WTC11 (cell line): ENCODE measurements around the gene RARRES2. TPM values are rescaled to one million over a fixed set of nuclear protein-coding genes. Genes with fewer than 3 reads are reported as not detected.

ENCODE experiments used
- CREM ChIP-seq: sonication (generic); formaldehyde crosslinking; IDR thresholded peaks from 2 replicates; pipeline ENCODE4 v1.8.1; 2022; ENCODE audit warnings: mild to moderate bottlenecking, missing genetic modification reagents, moderate library complexity
- ESRRA ChIP-seq: sonication (generic); formaldehyde crosslinking; IDR thresholded peaks from 2 replicates; pipeline ENCODE4 v1.8.1; 2022; ENCODE audit warnings: mild to moderate bottlenecking, missing genetic modification reagents, borderline replicate concordance
- ETV6 ChIP-seq: sonication (generic); formaldehyde crosslinking; IDR thresholded peaks from 2 replicates; pipeline ENCODE4 v1.8.1; 2022; ENCODE audit warnings: mild to moderate bottlenecking, missing genetic modification reagents
- GTF2I ChIP-seq: fragments of 250-450 bp; sonication (Bioruptor Pico); conservative IDR thresholded peaks from 2 replicates; pipeline ENCODE4 v1.4.0; 2021; ENCODE audit warnings: mild to moderate bottlenecking
- HMGA2 ChIP-seq: fragments of 250-450 bp; sonication (Bioruptor Pico); IDR thresholded peaks from 2 replicates; pipeline ENCODE4 v1.4.0; 2021; ENCODE audit warnings: mild to moderate bottlenecking, moderate library complexity
- IRF2 ChIP-seq: sonication (generic); formaldehyde crosslinking; IDR thresholded peaks from 2 replicates; pipeline ENCODE4 v1.8.0; 2022; ENCODE audit warnings: low read depth, missing genetic modification reagents, borderline replicate concordance
- KAT7 ChIP-seq: sonication (generic); formaldehyde crosslinking; IDR thresholded peaks from 2 replicates; pipeline ENCODE4 v1.8.1; 2023; ENCODE audit warnings: missing genetic modification reagents, mild to moderate bottlenecking, borderline replicate concordance
- NFE2L1 ChIP-seq: sonication (generic); formaldehyde crosslinking; IDR thresholded peaks from 2 replicates; pipeline ENCODE4 v1.8.1; 2023; ENCODE audit warnings: missing genetic modification reagents
- NR1H2 ChIP-seq: sonication (generic); formaldehyde crosslinking; IDR thresholded peaks from 2 replicates; pipeline ENCODE4 v1.9.0; 2021; ENCODE audit warnings: mild to moderate bottlenecking, moderate library complexity, missing genetic modification reagents
- NR3C1 ChIP-seq: sonication (generic); formaldehyde crosslinking; conservative IDR thresholded peaks from 2 replicates; pipeline ENCODE4 v1.8.1; 2023; ENCODE audit warnings: low read depth, mild to moderate bottlenecking, missing genetic modification reagents
- OVOL2 ChIP-seq: fragments of 250-450 bp; sonication (Bioruptor Pico); IDR thresholded peaks from 2 replicates; pipeline ENCODE4 v1.9.0; 2021; ENCODE audit warnings: mild to moderate bottlenecking, borderline replicate concordance
- RELA ChIP-seq: sonication (generic); formaldehyde crosslinking; IDR thresholded peaks from 2 replicates; pipeline ENCODE4 v1.8.1; 2022; ENCODE audit warnings: missing genetic modification reagents, mild to moderate bottlenecking, borderline replicate concordance
- SMAD3 ChIP-seq: sonication (generic); formaldehyde crosslinking; IDR thresholded peaks from 2 replicates; pipeline ENCODE4 v1.8.0; 2022; ENCODE audit warnings: missing genetic modification reagents, mild to moderate bottlenecking, borderline replicate concordance
- SOX15 ChIP-seq: fragments of 250-450 bp; sonication (Bioruptor Pico); IDR thresholded peaks from 2 replicates; pipeline ENCODE4 v1.9.0; 2021; ENCODE audit warnings: mild to moderate bottlenecking
- SP1 ChIP-seq: sonication (generic); formaldehyde crosslinking; conservative IDR thresholded peaks from 2 replicates; pipeline ENCODE4 v1.8.1; 2022; ENCODE audit warnings: missing genetic modification reagents
- total RNA-seq: library from RNA; stranded (reverse); gene quantifications from 3 replicates; pipeline ENCODE4 v1.2.3, GENCODE V29; 2021
- TF ChIP-seq, protein P1 (sequence below): fragments of 250-450 bp; sonication (Bioruptor Pico); conservative IDR thresholded peaks from 2 replicates; pipeline ENCODE4 v1.9.0; 2021; ENCODE audit warnings: mild to moderate bottlenecking
- TF ChIP-seq, protein P2 (sequence below): sonication (generic); formaldehyde crosslinking; IDR thresholded peaks from 2 replicates; pipeline ENCODE4 v1.8.1; 2023; ENCODE audit warnings: mild to moderate bottlenecking, missing genetic modification reagents, moderate library complexity
- TF ChIP-seq, protein P3 (sequence below): sonication (generic); formaldehyde crosslinking; IDR thresholded peaks from 2 replicates; pipeline ENCODE4 v1.8.1; 2023; ENCODE audit warnings: mild to moderate bottlenecking, missing genetic modification reagents, moderate library complexity
- TF ChIP-seq, protein P4 (sequence below): sonication (generic); formaldehyde crosslinking; IDR thresholded peaks from 2 replicates; pipeline ENCODE4 v1.8.0; 2022; ENCODE audit warnings: mild to moderate bottlenecking, missing genetic modification reagents
- TF ChIP-seq, protein P5 (sequence below): fragments of 250-450 bp; sonication (Bioruptor Pico); IDR thresholded peaks from 2 replicates; pipeline ENCODE4 v1.8.0; 2021; ENCODE audit warnings: mild to moderate bottlenecking
- TF ChIP-seq, protein P6 (sequence below): sonication (generic); formaldehyde crosslinking; IDR thresholded peaks from 2 replicates; pipeline ENCODE4 v1.8.1; 2023; ENCODE audit warnings: mild to moderate bottlenecking, moderate library complexity, missing genetic modification reagents
- TF ChIP-seq, protein P7 (sequence below): sonication (generic); formaldehyde crosslinking; IDR thresholded peaks from 2 replicates; pipeline ENCODE4 v1.8.1; 2022; ENCODE audit warnings: low read depth, mild to moderate bottlenecking, moderate library complexity, missing genetic modification reagents, borderline replicate concordance
- TF ChIP-seq, protein P8 (sequence below): sonication (generic); formaldehyde crosslinking; IDR thresholded peaks from 2 replicates; pipeline ENCODE4 v1.8.1; 2022; ENCODE audit warnings: mild to moderate bottlenecking, moderate library complexity, missing genetic modification reagents
- TF ChIP-seq, protein P9 (sequence below): sonication (generic); formaldehyde crosslinking; IDR thresholded peaks from 2 replicates; pipeline ENCODE4 v1.8.0; 2023; ENCODE audit warnings: mild to moderate bottlenecking, missing genetic modification reagents

RARRES2 gene
- total RNA-seq, 1 experiment from 2014 or later = 230 TPM

DNA sequence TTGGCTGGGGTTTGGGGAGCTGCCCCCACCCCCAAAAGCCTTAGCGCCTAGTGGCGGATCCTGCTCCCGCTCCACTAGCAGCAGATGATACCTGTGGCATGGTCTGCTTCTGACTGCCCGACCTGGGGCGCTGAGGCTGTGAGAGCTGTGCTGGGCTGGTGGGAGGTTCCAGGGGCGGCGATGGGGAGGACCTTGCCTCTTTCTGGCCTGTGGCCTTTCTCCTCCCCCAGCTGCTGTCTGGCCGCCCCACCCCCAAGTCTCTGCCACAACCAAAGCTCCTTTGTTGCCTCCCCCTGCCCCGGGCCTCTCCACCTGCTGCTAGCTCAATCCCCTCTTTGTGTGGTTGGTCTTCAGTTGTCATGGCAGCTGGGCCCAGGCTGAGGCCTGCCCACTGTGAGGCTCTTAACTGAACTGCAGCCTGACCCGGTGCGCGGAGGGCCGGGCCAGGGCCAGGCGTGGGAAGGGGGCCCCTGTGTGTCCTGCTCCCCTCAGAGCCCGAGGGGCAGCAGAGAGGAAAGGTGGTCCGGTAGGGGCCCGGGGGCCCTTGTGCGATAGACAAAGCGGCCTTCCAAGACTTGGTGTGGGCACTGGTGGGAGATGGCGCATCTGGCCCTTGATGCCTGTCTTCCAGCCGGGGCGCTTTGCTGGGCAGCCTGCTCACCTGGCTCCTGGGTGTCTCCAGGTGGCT lies 42.4 kb upstream of the RARRES2 start (continued):
- peak; percentile 70; the same call in 1 of the 2 replicates for TF ChIP-seq CREM (CRISPR knock-in tag)
- no peak for TF ChIP-seq ESRRA (CRISPR knock-in tag)
- TF ChIP-seq KAT7 (CRISPR knock-in tag) = 0 out of 2 replicates have a peak, but pooled peaks have one; percentile 65
- TF ChIP-seq, protein P1, sequence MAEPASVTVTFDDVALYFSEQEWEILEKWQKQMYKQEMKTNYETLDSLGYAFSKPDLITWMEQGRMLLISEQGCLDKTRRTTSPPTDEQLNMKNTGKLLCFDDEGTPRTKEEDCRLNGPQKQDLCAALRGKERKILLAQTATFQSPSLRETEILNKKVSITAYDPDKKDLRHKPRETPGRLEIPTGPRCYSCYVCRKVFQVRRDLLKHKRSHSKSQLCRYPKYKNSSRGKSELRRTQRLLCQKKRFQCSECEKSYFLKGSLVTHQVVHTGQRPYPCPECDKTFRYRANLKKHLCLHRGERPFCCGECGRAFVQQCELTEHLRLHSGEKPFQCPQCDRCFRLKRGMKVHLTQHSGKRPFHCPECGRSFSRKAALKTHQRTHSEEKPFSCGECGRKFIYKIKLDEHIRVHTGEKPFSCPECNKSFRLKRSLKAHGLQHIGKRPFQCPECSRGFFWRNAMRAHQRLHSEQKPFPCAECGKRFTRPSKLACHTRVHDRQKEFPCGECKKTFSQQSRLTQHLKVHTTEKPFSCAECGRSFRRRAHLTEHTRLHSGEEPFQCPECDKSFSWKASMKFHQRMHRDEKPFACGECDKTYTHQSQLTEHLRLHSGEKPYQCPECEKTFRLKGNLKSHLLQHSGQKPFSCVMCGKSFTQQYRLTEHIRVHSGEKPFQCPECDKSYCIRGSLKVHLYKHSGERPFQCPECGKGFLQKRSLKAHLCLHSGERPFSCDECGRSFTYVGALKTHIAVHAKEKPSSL (CRISPR knock-in tag) = no peak
- TF ChIP-seq OVOL2 (CRISPR knock-in tag) = no peak
- no peak for TF ChIP-seq NR1H2 (CRISPR knock-in tag)
- TF ChIP-seq, protein P2, sequence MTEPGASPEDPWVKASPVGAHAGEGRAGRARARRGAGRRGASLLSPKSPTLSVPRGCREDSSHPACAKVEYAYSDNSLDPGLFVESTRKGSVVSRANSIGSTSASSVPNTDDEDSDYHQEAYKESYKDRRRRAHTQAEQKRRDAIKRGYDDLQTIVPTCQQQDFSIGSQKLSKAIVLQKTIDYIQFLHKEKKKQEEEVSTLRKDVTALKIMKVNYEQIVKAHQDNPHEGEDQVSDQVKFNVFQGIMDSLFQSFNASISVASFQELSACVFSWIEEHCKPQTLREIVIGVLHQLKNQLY (CRISPR knock-in tag) = 0 out of 2 replicates have a peak, but pooled peaks have one; percentile 38
- no peak for TF ChIP-seq SMAD3
- TF ChIP-seq NFE2L1 (CRISPR knock-in tag) = no peak
- TF ChIP-seq, protein P3, sequence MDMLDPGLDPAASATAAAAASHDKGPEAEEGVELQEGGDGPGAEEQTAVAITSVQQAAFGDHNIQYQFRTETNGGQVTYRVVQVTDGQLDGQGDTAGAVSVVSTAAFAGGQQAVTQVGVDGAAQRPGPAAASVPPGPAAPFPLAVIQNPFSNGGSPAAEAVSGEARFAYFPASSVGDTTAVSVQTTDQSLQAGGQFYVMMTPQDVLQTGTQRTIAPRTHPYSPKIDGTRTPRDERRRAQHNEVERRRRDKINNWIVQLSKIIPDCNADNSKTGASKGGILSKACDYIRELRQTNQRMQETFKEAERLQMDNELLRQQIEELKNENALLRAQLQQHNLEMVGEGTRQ (CRISPR knock-in tag) = peak; percentile 31; the same call in 1 of the 2 replicates
- TF ChIP-seq, protein P4, sequence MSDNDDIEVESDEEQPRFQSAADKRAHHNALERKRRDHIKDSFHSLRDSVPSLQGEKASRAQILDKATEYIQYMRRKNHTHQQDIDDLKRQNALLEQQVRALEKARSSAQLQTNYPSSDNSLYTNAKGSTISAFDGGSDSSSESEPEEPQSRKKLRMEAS (CRISPR knock-in tag) = peak; percentile 48; the same call in 1 of the 2 replicates
- TF ChIP-seq SP1 (CRISPR knock-in tag) = peak; percentile 85
- TF ChIP-seq GTF2I (CRISPR knock-in tag) = peak; percentile 67; the same call in 1 of the 2 replicates
- no peak for TF ChIP-seq IRF2 (CRISPR knock-in tag)
- TF ChIP-seq, protein P5, sequence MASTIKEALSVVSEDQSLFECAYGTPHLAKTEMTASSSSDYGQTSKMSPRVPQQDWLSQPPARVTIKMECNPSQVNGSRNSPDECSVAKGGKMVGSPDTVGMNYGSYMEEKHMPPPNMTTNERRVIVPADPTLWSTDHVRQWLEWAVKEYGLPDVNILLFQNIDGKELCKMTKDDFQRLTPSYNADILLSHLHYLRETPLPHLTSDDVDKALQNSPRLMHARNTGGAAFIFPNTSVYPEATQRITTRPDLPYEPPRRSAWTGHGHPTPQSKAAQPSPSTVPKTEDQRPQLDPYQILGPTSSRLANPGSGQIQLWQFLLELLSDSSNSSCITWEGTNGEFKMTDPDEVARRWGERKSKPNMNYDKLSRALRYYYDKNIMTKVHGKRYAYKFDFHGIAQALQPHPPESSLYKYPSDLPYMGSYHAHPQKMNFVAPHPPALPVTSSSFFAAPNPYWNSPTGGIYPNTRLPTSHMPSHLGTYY (CRISPR knock-in tag) = no peak
- TF ChIP-seq, protein P6, sequence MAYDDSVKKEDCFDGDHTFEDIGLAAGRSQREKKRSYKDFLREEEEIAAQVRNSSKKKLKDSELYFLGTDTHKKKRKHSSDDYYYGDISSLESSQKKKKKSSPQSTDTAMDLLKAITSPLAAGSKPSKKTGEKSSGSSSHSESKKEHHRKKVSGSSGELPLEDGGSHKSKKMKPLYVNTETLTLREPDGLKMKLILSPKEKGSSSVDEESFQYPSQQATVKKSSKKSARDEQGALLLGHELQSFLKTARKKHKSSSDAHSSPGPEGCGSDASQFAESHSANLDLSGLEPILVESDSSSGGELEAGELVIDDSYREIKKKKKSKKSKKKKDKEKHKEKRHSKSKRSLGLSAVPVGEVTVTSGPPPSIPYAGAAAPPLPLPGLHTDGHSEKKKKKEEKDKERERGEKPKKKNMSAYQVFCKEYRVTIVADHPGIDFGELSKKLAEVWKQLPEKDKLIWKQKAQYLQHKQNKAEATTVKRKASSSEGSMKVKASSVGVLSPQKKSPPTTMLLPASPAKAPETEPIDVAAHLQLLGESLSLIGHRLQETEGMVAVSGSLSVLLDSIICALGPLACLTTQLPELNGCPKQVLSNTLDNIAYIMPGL = 0 out of 2 replicates have a peak, but pooled peaks have one; percentile 63
- TF ChIP-seq, protein P7, sequence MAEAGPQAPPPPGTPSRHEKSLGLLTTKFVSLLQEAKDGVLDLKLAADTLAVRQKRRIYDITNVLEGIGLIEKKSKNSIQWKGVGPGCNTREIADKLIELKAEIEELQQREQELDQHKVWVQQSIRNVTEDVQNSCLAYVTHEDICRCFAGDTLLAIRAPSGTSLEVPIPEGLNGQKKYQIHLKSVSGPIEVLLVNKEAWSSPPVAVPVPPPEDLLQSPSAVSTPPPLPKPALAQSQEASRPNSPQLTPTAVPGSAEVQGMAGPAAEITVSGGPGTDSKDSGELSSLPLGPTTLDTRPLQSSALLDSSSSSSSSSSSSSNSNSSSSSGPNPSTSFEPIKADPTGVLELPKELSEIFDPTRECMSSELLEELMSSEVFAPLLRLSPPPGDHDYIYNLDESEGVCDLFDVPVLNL (CRISPR knock-in tag) = no peak
- TF ChIP-seq, protein P8, sequence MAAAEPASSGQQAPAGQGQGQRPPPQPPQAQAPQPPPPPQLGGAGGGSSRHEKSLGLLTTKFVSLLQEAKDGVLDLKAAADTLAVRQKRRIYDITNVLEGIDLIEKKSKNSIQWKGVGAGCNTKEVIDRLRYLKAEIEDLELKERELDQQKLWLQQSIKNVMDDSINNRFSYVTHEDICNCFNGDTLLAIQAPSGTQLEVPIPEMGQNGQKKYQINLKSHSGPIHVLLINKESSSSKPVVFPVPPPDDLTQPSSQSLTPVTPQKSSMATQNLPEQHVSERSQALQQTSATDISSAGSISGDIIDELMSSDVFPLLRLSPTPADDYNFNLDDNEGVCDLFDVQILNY (CRISPR knock-in tag) = no peak
- TF ChIP-seq ETV6 = peak; percentile 81; the same call in 1 of the 2 replicates
- TF ChIP-seq HMGA2 (CRISPR knock-in tag) = no peak
- TF ChIP-seq, protein P9, sequence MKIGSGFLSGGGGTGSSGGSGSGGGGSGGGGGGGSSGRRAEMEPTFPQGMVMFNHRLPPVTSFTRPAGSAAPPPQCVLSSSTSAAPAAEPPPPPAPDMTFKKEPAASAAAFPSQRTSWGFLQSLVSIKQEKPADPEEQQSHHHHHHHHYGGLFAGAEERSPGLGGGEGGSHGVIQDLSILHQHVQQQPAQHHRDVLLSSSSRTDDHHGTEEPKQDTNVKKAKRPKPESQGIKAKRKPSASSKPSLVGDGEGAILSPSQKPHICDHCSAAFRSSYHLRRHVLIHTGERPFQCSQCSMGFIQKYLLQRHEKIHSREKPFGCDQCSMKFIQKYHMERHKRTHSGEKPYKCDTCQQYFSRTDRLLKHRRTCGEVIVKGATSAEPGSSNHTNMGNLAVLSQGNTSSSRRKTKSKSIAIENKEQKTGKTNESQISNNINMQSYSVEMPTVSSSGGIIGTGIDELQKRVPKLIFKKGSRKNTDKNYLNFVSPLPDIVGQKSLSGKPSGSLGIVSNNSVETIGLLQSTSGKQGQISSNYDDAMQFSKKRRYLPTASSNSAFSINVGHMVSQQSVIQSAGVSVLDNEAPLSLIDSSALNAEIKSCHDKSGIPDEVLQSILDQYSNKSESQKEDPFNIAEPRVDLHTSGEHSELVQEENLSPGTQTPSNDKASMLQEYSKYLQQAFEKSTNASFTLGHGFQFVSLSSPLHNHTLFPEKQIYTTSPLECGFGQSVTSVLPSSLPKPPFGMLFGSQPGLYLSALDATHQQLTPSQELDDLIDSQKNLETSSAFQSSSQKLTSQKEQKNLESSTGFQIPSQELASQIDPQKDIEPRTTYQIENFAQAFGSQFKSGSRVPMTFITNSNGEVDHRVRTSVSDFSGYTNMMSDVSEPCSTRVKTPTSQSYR = peak; percentile 83; the same call in 1 of the 2 replicates
- TF ChIP-seq RELA (CRISPR knock-in tag) = no peak; the same call in 1 of the 2 replicates
- no peak for TF ChIP-seq SOX15 (CRISPR knock-in tag)
- TF ChIP-seq NR3C1 (CRISPR knock-in tag) = no peak
